Measurements from ENCODE around the gene GNGT2. TPM values are rescaled to one million over a fixed set of nuclear protein-coding genes. Genes with fewer than 3 reads are reported as not detected.

The GNGT2 gene
- total and polyA plus RNA-seq, 4 donors = 1.8 to 12.3 (median 7.3) TPM

GRCh38 chr17:49170216-49170615 lies 40.2 kb downstream of the GNGT2 start:
- no peaks in the 10 kb centered on the region for H3K36me3 ChIP-seq (ENCODE audit: control insufficient read depth in 4 of 4, insufficient read depth in 4 of 4, low read length in 4 of 4)
- 60 to 83% methylated on average over 2 of the region's 2 CpGs for WGBS, 2 donors
- H3K9me3 ChIP-seq (ENCODE audit: control insufficient read depth in 4 of 4, insufficient read depth in 3 of 4, low read length in 3 of 4) = peaks cover 0 to 5% (median 0%) of the 10 kb centered on the region in 4 donors
- DNase-seq = no peak
- TF ChIP-seq CTCF (IDR thresholded peaks at IDR 0.05; ENCODE audit: control extremely low read depth, extremely low read depth) = no peak
- no peak overlapping the region for H3K27ac ChIP-seq (ENCODE audit: low read depth in 1 of 2, low read length in 1 of 2)
- peaks cover 0 to 22% (median 6%) of the 10 kb centered on the region in 3 donors for H3K27me3 ChIP-seq (ENCODE audit: control insufficient read depth in 3 of 3, insufficient read depth in 3 of 3, low read length in 2 of 3)
- H3K4me3 ChIP-seq = no peak overlapping the region
- no peak overlapping the region for H3K9ac ChIP-seq (ENCODE audit: insufficient read depth in 1 of 2, low read length in 2 of 2)
- H3K4me1 ChIP-seq (ENCODE audit: control insufficient read depth in 5 of 5, insufficient read depth in 5 of 5, low read length in 5 of 5) = no peaks in the 10 kb centered on the region
- ATAC-seq (ENCODE audit: insufficient read depth, low FRiP score) = no peak

- ATAC-seq (ENCODE audit: insufficient read depth, low FRiP score) (no peak), DNase-seq (no peak)
- H3K4me3 ChIP-seq = no peak overlapping the region
- no peak for TF ChIP-seq CTCF (IDR thresholded peaks at IDR 0.05; ENCODE audit: control extremely low read depth, extremely low read depth)
- no peak overlapping the region for H3K9ac ChIP-seq (ENCODE audit: insufficient read depth in 1 of 2, low read length in 2 of 2)
- H3K27me3 ChIP-seq (ENCODE audit: control insufficient read depth in 3 of 3, insufficient read depth in 3 of 3, low read length in 2 of 3) = peaks cover 0 to 29% (median 6%) of the 10 kb centered on the region in 3 donors
- no peaks in the 10 kb centered on the region for H3K36me3 ChIP-seq (ENCODE audit: control insufficient read depth in 4 of 4, insufficient read depth in 4 of 4, low read length in 4 of 4)
- H3K9me3 ChIP-seq (ENCODE audit: control insufficient read depth in 4 of 4, insufficient read depth in 3 of 4, low read length in 3 of 4) = peaks cover 0 to 5% (median 0%) of the 10 kb centered on the region in 4 donors
- no peaks in the 10 kb centered on the region for H3K4me1 ChIP-seq (ENCODE audit: control insufficient read depth in 5 of 5, insufficient read depth in 5 of 5, low read length in 5 of 5)
- no peak overlapping the region for H3K27ac ChIP-seq (ENCODE audit: low read depth in 1 of 2, low read length in 1 of 2)
- WGBS, 2 donors = 60 to 74% methylated on average over 9 of the region's 9 CpGs
These were observed 41.7 kb downstream of the GNGT2 start for GRCh38 chr17:49168706-49169105.

- ATAC-seq (ENCODE audit: insufficient read depth, low FRiP score) = no peak
- Histone ChIP-seq H3K4me1 (ENCODE audit: control insufficient read depth in 5 of 5, insufficient read depth in 5 of 5, low read length in 5 of 5) (no peaks in the 10 kb centered on the region), H3K9me3 (ENCODE audit: control insufficient read depth in 4 of 4, insufficient read depth in 3 of 4, low read length in 3 of 4) (peaks cover 0 to under 1% (median 0%) of the 10 kb centered on the region in 4 donors), H3K4me3 (no peak overlapping the region), H3K9ac (ENCODE audit: insufficient read depth in 1 of 2, low read length in 2 of 2) (no peak overlapping the region), H3K36me3 (ENCODE audit: control insufficient read depth in 4 of 4, insufficient read depth in 4 of 4, low read length in 4 of 4) (no peaks in the 10 kb centered on the region), H3K27ac (ENCODE audit: low read depth in 1 of 2, low read length in 1 of 2) (no peak overlapping the region), H3K27me3 (ENCODE audit: control insufficient read depth in 3 of 3, insufficient read depth in 3 of 3, low read length in 2 of 3) (peaks cover 0 to 29% (median 6%) of the 10 kb centered on the region in 3 donors)
- no peak for DNase-seq
- TF ChIP-seq CTCF (IDR thresholded peaks at IDR 0.05; ENCODE audit: control extremely low read depth, extremely low read depth) = no peak
- WGBS, 2 donors = 88 to 89% methylated on average over 2 of the region's 2 CpGs
These were observed 45.2 kb downstream of the GNGT2 start for GRCh38 chr17:49165143-49165542.

GRCh38 chr17:49162866-49163265 lies 47.5 kb downstream of the GNGT2 start:
- no peak for ATAC-seq (ENCODE audit: insufficient read depth, low FRiP score)
- Histone ChIP-seq H3K27ac (ENCODE audit: low read depth in 1 of 2, low read length in 1 of 2) (no peak overlapping the region), H3K4me3 (no peak overlapping the region), H3K9me3 (ENCODE audit: control insufficient read depth in 4 of 4, insufficient read depth in 3 of 4, low read length in 3 of 4) (no peaks in the 10 kb centered on the region), H3K4me1 (ENCODE audit: control insufficient read depth in 5 of 5, insufficient read depth in 5 of 5, low read length in 5 of 5) (no peaks in the 10 kb centered on the region), H3K27me3 (ENCODE audit: control insufficient read depth in 3 of 3, insufficient read depth in 3 of 3, low read length in 2 of 3) (peaks cover 0 to 35% (median 7%) of the 10 kb centered on the region in 3 donors), H3K36me3 (ENCODE audit: control insufficient read depth in 4 of 4, insufficient read depth in 4 of 4, low read length in 4 of 4) (no peaks in the 10 kb centered on the region), H3K9ac (ENCODE audit: insufficient read depth in 1 of 2, low read length in 2 of 2) (no peak overlapping the region)
- WGBS, 2 donors = 62 to 73% methylated on average over 4 of the region's 4 CpGs
- DNase-seq = no peak
- TF ChIP-seq CTCF (IDR thresholded peaks at IDR 0.05; ENCODE audit: control extremely low read depth, extremely low read depth) = no peak
